MCF 10A (cell line): Measurements from ENCODE around the gene FCRL2. TPM values are rescaled to one million over a fixed set of nuclear protein-coding genes. Genes with fewer than 3 reads are reported as not detected.

Source experiments
- BruUV-seq: library from RNA; stranded (reverse); fragments of 400-500 nt; replicated peaks from 2 replicates; lab custom pipeline; 2021; lab: Mats Ljungman, UMichigan
- CTCF ChIA-PET: fragments of 300-600 bp; sonication (Branson Sonifier 250); formaldehyde crosslinking; extraction: SDS; loops from one replicate; lab custom pipeline; 2021; ENCODE audit warnings: antibody characterized with exemption, inconsistent platforms; lab: Yijun Ruan, JAX
- POLR2A ChIA-PET: fragments of 300-600, 350-650 bp; sonication (Branson Sonifier 250); formaldehyde crosslinking; extraction: SDS; loops from one replicate; lab custom pipeline; 2020; ENCODE audit warnings: antibody characterized with exemption, inconsistent platforms; lab: Yijun Ruan, JAX
- DNase-seq: peaks from one replicate; pipeline ENCODE4 v3.0.0-alpha.2; 2018; ENCODE audit not compliant: unreplicated experiment
- H3K27ac Mint-ChIP-seq: one replicate; pipeline ENCODE4 v1.8.0; 2022; ENCODE audit warnings: mild to moderate bottlenecking, low read depth, mixed read lengths; ENCODE audit not compliant: unreplicated experiment
- H3K27me3 Mint-ChIP-seq: one replicate; pipeline ENCODE4 v1.8.0; 2022; ENCODE audit warnings: mixed read lengths; ENCODE audit not compliant: insufficient read depth, unreplicated experiment
- H3K36me3 Mint-ChIP-seq: one replicate; pipeline ENCODE4 v1.8.0; 2022; ENCODE audit warnings: mild to moderate bottlenecking, moderate library complexity, mixed read lengths; ENCODE audit not compliant: insufficient read depth, unreplicated experiment
- H3K4me1 Mint-ChIP-seq: one replicate; pipeline ENCODE4 v1.8.0; 2022; ENCODE audit warnings: mixed read lengths; ENCODE audit not compliant: insufficient read depth, unreplicated experiment
- H3K4me3 Mint-ChIP-seq: one replicate; pipeline ENCODE4 v1.8.0; 2022; ENCODE audit warnings: mild to moderate bottlenecking, moderate library complexity, mixed read lengths; ENCODE audit not compliant: unreplicated experiment
- H3K9me3 Mint-ChIP-seq: one replicate; pipeline ENCODE4 v1.8.0; 2022; ENCODE audit warnings: mixed read lengths; ENCODE audit not compliant: unreplicated experiment
- intact Hi-C: fragments of 100-400 bp; cut with micrococcal nuclease; formaldehyde crosslinking; loops from 2 replicates; pipeline ENCODE4 v1.14.1; 2022
- total RNA-seq: library from RNA; stranded (reverse); gene quantifications from 2 replicates; pipeline ENCODE4 v1.2.3, GENCODE V29; 2022
- TF ChIP-seq, protein P1 (sequence below): fragments of 200-600 bp; IDR thresholded peaks from one replicate; pipeline ENCODE4 v1.8.0; 2022; ENCODE audit warnings: antibody characterized with exemption, mild to moderate bottlenecking; ENCODE audit not compliant: unreplicated experiment

The FCRL2 gene
- total RNA-seq, 1 experiment from 2014 or later, result not detected

GRCh38 chr1:157813269-157813668 lies 36.3 kb upstream of the FCRL2 start:
- Mint-ChIP-seq H3K4me1 (no peaks in the 10 kb centered on the region), H3K27me3 (peaks cover 14% of the 10 kb centered on the region), H3K9me3 (no peaks in the 10 kb centered on the region), H3K36me3 (no peaks in the 10 kb centered on the region), H3K4me3 (no peak overlapping the region), H3K27ac (no peak overlapping the region)
- intact Hi-C loops, result no loop called here
- ChIA-PET POLR2A (no interaction called here), CTCF (interaction anchor here (0.5 to 1.2 kb wide), 2 partner anchors 10 to 574 kb away, joined by 3 to 4 read pairs; no protein-coding TSS in a partner anchor)
- BruUV-seq, result no TSS peak
- no peak for DNase-seq
- TF ChIP-seq, protein P1, sequence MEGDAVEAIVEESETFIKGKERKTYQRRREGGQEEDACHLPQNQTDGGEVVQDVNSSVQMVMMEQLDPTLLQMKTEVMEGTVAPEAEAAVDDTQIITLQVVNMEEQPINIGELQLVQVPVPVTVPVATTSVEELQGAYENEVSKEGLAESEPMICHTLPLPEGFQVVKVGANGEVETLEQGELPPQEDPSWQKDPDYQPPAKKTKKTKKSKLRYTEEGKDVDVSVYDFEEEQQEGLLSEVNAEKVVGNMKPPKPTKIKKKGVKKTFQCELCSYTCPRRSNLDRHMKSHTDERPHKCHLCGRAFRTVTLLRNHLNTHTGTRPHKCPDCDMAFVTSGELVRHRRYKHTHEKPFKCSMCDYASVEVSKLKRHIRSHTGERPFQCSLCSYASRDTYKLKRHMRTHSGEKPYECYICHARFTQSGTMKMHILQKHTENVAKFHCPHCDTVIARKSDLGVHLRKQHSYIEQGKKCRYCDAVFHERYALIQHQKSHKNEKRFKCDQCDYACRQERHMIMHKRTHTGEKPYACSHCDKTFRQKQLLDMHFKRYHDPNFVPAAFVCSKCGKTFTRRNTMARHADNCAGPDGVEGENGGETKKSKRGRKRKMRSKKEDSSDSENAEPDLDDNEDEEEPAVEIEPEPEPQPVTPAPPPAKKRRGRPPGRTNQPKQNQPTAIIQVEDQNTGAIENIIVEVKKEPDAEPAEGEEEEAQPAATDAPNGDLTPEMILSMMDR, result no peak

GRCh38 chr1:157806431-157807149 lies 29.7 kb upstream of the FCRL2 start:
- H3K4me3 Mint-ChIP-seq, result no peak overlapping the region
- ChIA-PET POLR2A (no interaction called here), CTCF (interaction anchor here (0.6 to 0.7 kb wide), 2 partner anchors 316 to 355 kb away, joined by 3 read pairs; no protein-coding TSS in a partner anchor)
- no peak for DNase-seq
- no peaks in the 10 kb centered on the region for H3K36me3 Mint-ChIP-seq
- H3K4me1 Mint-ChIP-seq, result no peaks in the 10 kb centered on the region
- intact Hi-C loops, result no loop called here
- H3K27ac Mint-ChIP-seq, result no peak overlapping the region
- no TSS peak for BruUV-seq
- TF ChIP-seq, protein P1, result no peak
- peaks cover 74% of the 10 kb centered on the region for H3K27me3 Mint-ChIP-seq
- H3K9me3 Mint-ChIP-seq, result no peaks in the 10 kb centered on the region

GRCh38 chr1:157803851-157804250 lies 26.9 kb upstream of the FCRL2 start:
- BruUV-seq, result no TSS peak
- no peak overlapping the region for H3K4me3 Mint-ChIP-seq
- no peaks in the 10 kb centered on the region for H3K36me3 Mint-ChIP-seq
- TF ChIP-seq, protein P1, result no peak
- peaks cover 84% of the 10 kb centered on the region for H3K27me3 Mint-ChIP-seq
- intact Hi-C loops, result no loop called here
- no peak for DNase-seq
- ChIA-PET POLR2A (no interaction called here), CTCF (interaction anchor here (0.7 to 1.7 kb wide), 4 partner anchors 9 to 399 kb away, joined by 3 to 4 read pairs (median 3); no protein-coding TSS in a partner anchor)
- H3K4me1 Mint-ChIP-seq, result no peaks in the 10 kb centered on the region
- H3K9me3 Mint-ChIP-seq, result no peaks in the 10 kb centered on the region
- H3K27ac Mint-ChIP-seq, result no peak overlapping the region

GRCh38 chr1:157799996-157800395 lies 23.1 kb upstream of the FCRL2 start:
- BruUV-seq, result no TSS peak
- H3K36me3 Mint-ChIP-seq, result no peaks in the 10 kb centered on the region
- H3K4me3 Mint-ChIP-seq, result no peak overlapping the region
- no peak overlapping the region for H3K27ac Mint-ChIP-seq
- no peak for DNase-seq
- TF ChIP-seq, protein P1, result no peak
- H3K4me1 Mint-ChIP-seq, result peaks cover 5% of the 10 kb centered on the region
- no peaks in the 10 kb centered on the region for H3K9me3 Mint-ChIP-seq
- ChIA-PET CTCF (no interaction called here), POLR2A (no interaction called here)
- peaks cover 62% of the 10 kb centered on the region for H3K27me3 Mint-ChIP-seq
- intact Hi-C loops, result no loop called here
